Keratinocyte (primary cell): ENCODE data around the gene ZFAND5.

Source experiments
- EZH2 ChIP-seq: IDR thresholded peaks from one replicate; pipeline ENCODE4 v1.6.1; 2012; ENCODE audit warnings: inconsistent platforms, mild to moderate bottlenecking, low read length, moderate library complexity
- TF ChIP-seq, protein P1 (sequence below), 3 experiments: IDR thresholded peaks in 1 of 3; conservative IDR thresholded peaks in 1 of 3; optimal IDR thresholded peaks in 1 of 3; 2 replicates in 2 of 3; 3 replicates in 1 of 3; pipeline versions ENCODE3 to v1.5.1; 2011; ENCODE audit warnings: low read length in 3 of 3, mild to moderate bottlenecking in 3 of 3, moderate library complexity in 2 of 3, control low read depth in 1 of 3, inconsistent platforms in 1 of 3; ENCODE audit not compliant: insufficient read depth in 2 of 3; ENCODE audit errors: extremely low read depth in 1 of 3

DNA sequence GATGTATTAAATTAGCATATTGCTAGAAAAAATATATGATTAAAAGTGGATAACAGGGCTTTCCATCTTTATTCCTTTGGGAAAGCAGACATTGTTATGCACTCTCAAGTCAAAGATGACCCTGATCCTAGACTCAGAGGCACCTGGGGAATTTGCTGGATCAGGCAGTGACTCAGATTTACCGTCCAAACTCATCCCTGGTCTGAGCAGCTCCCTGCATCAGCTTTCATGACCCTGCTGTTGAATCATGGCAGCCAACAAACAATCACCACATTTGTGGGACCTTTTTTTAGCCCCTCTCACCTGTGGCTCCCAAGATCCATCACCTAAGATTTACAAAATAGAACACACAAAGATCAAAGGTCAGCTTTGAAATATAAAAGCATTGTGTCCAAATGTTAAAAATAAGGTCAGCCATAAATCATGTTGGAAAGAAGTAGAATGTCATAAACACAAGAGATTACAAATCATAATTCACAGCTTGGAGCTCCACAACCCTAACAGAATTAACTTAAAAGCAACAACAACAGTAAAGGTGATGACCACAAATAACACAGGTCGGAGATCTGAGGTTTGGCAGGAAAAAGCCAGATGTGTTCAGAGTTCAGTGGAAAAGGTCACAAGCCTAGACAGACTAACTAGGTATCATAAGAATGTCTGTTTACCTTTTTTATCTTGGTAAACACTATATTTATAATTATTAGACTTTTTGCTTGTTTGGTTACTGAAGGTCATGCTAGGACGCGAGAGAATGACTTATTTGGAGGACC lies 55.5 kb downstream of the ZFAND5 start:
- TF ChIP-seq, protein P1, sequence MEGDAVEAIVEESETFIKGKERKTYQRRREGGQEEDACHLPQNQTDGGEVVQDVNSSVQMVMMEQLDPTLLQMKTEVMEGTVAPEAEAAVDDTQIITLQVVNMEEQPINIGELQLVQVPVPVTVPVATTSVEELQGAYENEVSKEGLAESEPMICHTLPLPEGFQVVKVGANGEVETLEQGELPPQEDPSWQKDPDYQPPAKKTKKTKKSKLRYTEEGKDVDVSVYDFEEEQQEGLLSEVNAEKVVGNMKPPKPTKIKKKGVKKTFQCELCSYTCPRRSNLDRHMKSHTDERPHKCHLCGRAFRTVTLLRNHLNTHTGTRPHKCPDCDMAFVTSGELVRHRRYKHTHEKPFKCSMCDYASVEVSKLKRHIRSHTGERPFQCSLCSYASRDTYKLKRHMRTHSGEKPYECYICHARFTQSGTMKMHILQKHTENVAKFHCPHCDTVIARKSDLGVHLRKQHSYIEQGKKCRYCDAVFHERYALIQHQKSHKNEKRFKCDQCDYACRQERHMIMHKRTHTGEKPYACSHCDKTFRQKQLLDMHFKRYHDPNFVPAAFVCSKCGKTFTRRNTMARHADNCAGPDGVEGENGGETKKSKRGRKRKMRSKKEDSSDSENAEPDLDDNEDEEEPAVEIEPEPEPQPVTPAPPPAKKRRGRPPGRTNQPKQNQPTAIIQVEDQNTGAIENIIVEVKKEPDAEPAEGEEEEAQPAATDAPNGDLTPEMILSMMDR (optimal IDR thresholded peaks at IDR 0.05 in 1 of 3, IDR thresholded peaks at IDR 0.05 in 1 of 3, conservative IDR thresholded peaks at IDR 0.05 in 1 of 3; ENCODE audit: extremely low read depth in 1 of 3, insufficient read depth in 2 of 3, low read length in 3 of 3), result no peak
- TF ChIP-seq EZH2, result no peak
